HepG2 (cell line): ENCODE measurements around the gene PPP3R1. TPM values are rescaled to one million over a fixed set of nuclear protein-coding genes. Genes with fewer than 3 reads are reported as not detected.

Experiments used
- EZH2 ChIP-seq: conservative IDR thresholded peaks from 2 replicates; pipeline ENCODE4 v1.6.1; 2012; ENCODE audit warnings: mild to moderate bottlenecking, low read depth, low read length, moderate library complexity
- FOSL2 ChIP-seq: sonication (generic); formaldehyde crosslinking; IDR thresholded peaks from 2 replicates; pipeline ENCODE4 v1.4.0; 2020; ENCODE audit warnings: missing genetic modification reagents
- THAP9 ChIP-seq: sonication (generic); formaldehyde crosslinking; IDR thresholded peaks from 2 replicates; pipeline ENCODE4; 2020; ENCODE audit warnings: missing genetic modification reagents, mild to moderate bottlenecking, borderline replicate concordance
- ZFP82 ChIP-seq: sonication (generic); formaldehyde crosslinking; IDR thresholded peaks from 2 replicates; pipeline ENCODE4 v1.5.1; 2020; ENCODE audit warnings: mild to moderate bottlenecking, missing genetic modification reagents, borderline replicate concordance
- ZFX ChIP-seq: sonication (generic); formaldehyde crosslinking; IDR thresholded peaks from 2 replicates; pipeline ENCODE4 v1.4.0; 2020; ENCODE audit warnings: mild to moderate bottlenecking, low read depth, missing genetic modification reagents, moderate library complexity
- ZNF124 ChIP-seq: sonication (generic); formaldehyde crosslinking; IDR thresholded peaks from 2 replicates; pipeline ENCODE4 v1.4.0; 2020; ENCODE audit warnings: missing genetic modification reagents
- ZNF136 ChIP-seq: sonication (generic); formaldehyde crosslinking; IDR thresholded peaks from 2 replicates; pipeline ENCODE4 v1.8.1; 2022; ENCODE audit warnings: low read depth, mild to moderate bottlenecking, moderate library complexity, missing genetic modification reagents
- ZNF263 ChIP-seq: sonication (generic); formaldehyde crosslinking; IDR thresholded peaks from 2 replicates; pipeline ENCODE4 v1.4.0; 2020; ENCODE audit warnings: missing genetic modification reagents
- ZNF441 ChIP-seq: sonication (generic); formaldehyde crosslinking; IDR thresholded peaks from 2 replicates; pipeline ENCODE4 v1.7.0; 2021; ENCODE audit warnings: missing genetic modification reagents, borderline replicate concordance
- ZNF619 ChIP-seq: sonication (generic); formaldehyde crosslinking; IDR thresholded peaks from 2 replicates; pipeline ENCODE4 v1.4.0; 2020; ENCODE audit warnings: mild to moderate bottlenecking, missing genetic modification reagents
- ZNF629 ChIP-seq: sonication (generic); formaldehyde crosslinking; conservative IDR thresholded peaks from 2 replicates; pipeline ENCODE4 v1.5.0; 2020; ENCODE audit warnings: missing genetic modification reagents
- ZNF878 ChIP-seq: sonication (generic); formaldehyde crosslinking; IDR thresholded peaks from 2 replicates; pipeline ENCODE4 v1.8.1; 2023; ENCODE audit warnings: mild to moderate bottlenecking, missing genetic modification reagents, moderate library complexity
- polyA plus RNA-seq, 8 experiments: library from polyadenylated mRNA; depleted of rRNA in 3 of 8; stranded (reverse) in 7 of 8; unstranded in 1 of 8; fragments of >200 nt; fragmentation: Illumina TruSeq in 4 of 8; extraction: Trizol in 4 of 8; gene quantifications; 2 replicates each; pipeline versions ENCODE4 v1.2.1 to v1.2.3, GENCODE V29; 2011 to 2016; ENCODE audit warnings: low read depth in 4 of 8, missing spikeins in 1 of 8, mixed read lengths in 1 of 8; ENCODE audit not compliant: insufficient read depth in 1 of 8
- total RNA-seq, 5 experiments: library from RNA; depleted of rRNA; stranded (reverse); fragments of >200 nt; fragmentation: Illumina TruSeq; extraction: Trizol; gene quantifications; 2 replicates each; pipeline ENCODE4 v1.2.3, GENCODE V29; 2016; ENCODE audit warnings: low read depth in 1 of 5

The PPP3R1 gene
- total and polyA plus RNA-seq, 2 of the 13 experiments (the other 11 are each of a cell fraction or from before 2014, with no cell fraction given) = 11.6 to 25.7 TPM

DNA sequence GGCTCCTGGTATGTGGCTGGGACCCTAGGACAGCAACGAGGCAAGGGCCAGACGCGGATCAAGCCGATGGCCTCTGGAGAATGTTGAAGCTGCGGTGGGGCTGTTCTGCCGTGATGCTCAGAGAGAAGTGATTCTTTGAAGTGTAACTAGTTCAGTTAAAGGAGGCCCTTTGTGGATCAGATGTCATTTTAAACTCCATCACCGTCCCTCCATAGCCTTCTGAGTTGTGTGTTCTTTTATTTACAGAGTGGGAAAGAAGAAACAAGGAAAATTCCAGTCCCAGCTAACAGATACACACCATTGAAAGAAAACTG, 94.2 kb downstream of the PPP3R1 start (continued):
- TF ChIP-seq ZNF619 (CRISPR knock-in tag) (no peak), THAP9 (CRISPR knock-in tag) (peak; percentile 90; the same call in 1 of the 2 replicates), ZNF629 (no peak; the same call in 1 of the 2 replicates), ZNF878 (CRISPR knock-in tag) (no peak; the same call in 1 of the 2 replicates), ZFX (CRISPR knock-in tag) (peak; percentile 8; the same call in 1 of the 2 replicates), ZFP82 (CRISPR knock-in tag) (no peak; the same call in 1 of the 2 replicates), ZNF263 (CRISPR knock-in tag) (0 out of 2 replicates have a peak, but pooled peaks have one; percentile 10), ZNF441 (CRISPR knock-in tag) (no peak), ZNF136 (CRISPR knock-in tag) (no peak), ZNF124 (no peak), EZH2 (no peak), FOSL2 (CRISPR knock-in tag) (0 out of 2 replicates have a peak, but pooled peaks have one; percentile 1)
